KOPT-K1 (cell line): ENCODE results near the gene GPC3.
"Not testable (repeated sequence)": the region's sequence is repeated elsewhere in the genome, so short reads cannot be mapped to it uniquely, and the experiment has no call there.

Experiments used
- H3K27ac ChIP-seq: fragments of 200-600 bp; sonication (generic); 2 replicates; pipeline ENCODE4 v1.5.1; 2016; ENCODE audit warnings: antibody characterized with exemption, mild to moderate bottlenecking, low read depth, low read length; ENCODE audit not compliant: poor library complexity, severe bottlenecking
- H3K36me3 ChIP-seq: fragments of 200-600 bp; sonication (generic); 2 replicates; pipeline ENCODE4 v1.5.1; 2017; ENCODE audit warnings: antibody characterized with exemption, mild to moderate bottlenecking, low read length, moderate library complexity; ENCODE audit not compliant: insufficient read depth
- H3K9me3 ChIP-seq: fragments of 200-600 bp; sonication (generic); 2 replicates; pipeline ENCODE4 v1.5.1; 2017; ENCODE audit warnings: antibody characterized with exemption, low read length, mild to moderate bottlenecking; ENCODE audit not compliant: insufficient read depth, poor library complexity, severe bottlenecking

Gene GPC3

GRCh38 chrX:133638285-133638684, 347.1 kb downstream of the GPC3 start:
- no peak overlapping the region for H3K27ac ChIP-seq
- H3K36me3 ChIP-seq: no peaks in the 10 kb centered on the region
- H3K9me3 ChIP-seq: no peaks in the 10 kb centered on the region

GRCh38 chrX:133637765-133638164, 347.6 kb downstream of the GPC3 start:
- H3K9me3 ChIP-seq: no peaks in the 10 kb centered on the region
- H3K27ac ChIP-seq: no peak overlapping the region

GRCh38 chrX:133636009-133636408, 349.4 kb downstream of the GPC3 start:
- Histone ChIP-seq H3K9me3 (no peaks in the 10 kb centered on the region), H3K36me3 (no peaks in the 10 kb centered on the region), H3K27ac (no peak overlapping the region)

More at GRCh38 chrX:133637765-133638164, 347.6 kb downstream of the GPC3 start:
- H3K36me3 ChIP-seq: no peaks in the 10 kb centered on the region

GRCh38 chrX:133634416-133634815, 351.0 kb downstream of the GPC3 start:
- no peaks in the 10 kb centered on the region for H3K36me3 ChIP-seq
- no peak overlapping the region for H3K27ac ChIP-seq
- H3K9me3 ChIP-seq: no peaks in the 10 kb centered on the region

GRCh38 chrX:133633950-133634349, 351.4 kb downstream of the GPC3 start:
- no peaks in the 10 kb centered on the region for H3K36me3 ChIP-seq
- no peaks in the 10 kb centered on the region for H3K9me3 ChIP-seq
- no peak overlapping the region for H3K27ac ChIP-seq

- Histone ChIP-seq H3K36me3 (no peaks in the 10 kb centered on the region), H3K27ac (no peak overlapping the region), H3K9me3 (no peaks in the 10 kb centered on the region)
Measured at GRCh38 chrX:133633162-133633561, 352.2 kb downstream of the GPC3 start.

- no peaks in the 10 kb centered on the region for H3K9me3 ChIP-seq
- H3K27ac ChIP-seq: no peak overlapping the region
- no peaks in the 10 kb centered on the region for H3K36me3 ChIP-seq
Measured at GRCh38 chrX:133630362-133630761, 355.0 kb downstream of the GPC3 start.

GRCh38 chrX:133627673-133628072, 357.7 kb downstream of the GPC3 start:
- Histone ChIP-seq H3K36me3 (no peaks in the 10 kb centered on the region), H3K27ac (no peak overlapping the region), H3K9me3 (no peaks in the 10 kb centered on the region)

GRCh38 chrX:133621384-133621783, 364.0 kb downstream of the GPC3 start:
- H3K36me3 ChIP-seq, H3K9me3 ChIP-seq, H3K27ac ChIP-seq: not testable (repeated sequence)

GRCh38 chrX:133611676-133612075, 373.7 kb downstream of the GPC3 start:
- H3K9me3 ChIP-seq: no peaks in the 10 kb centered on the region
- no peaks in the 10 kb centered on the region for H3K36me3 ChIP-seq
- H3K27ac ChIP-seq: no peak overlapping the region

GRCh38 chrX:133610056-133610455, 375.3 kb downstream of the GPC3 start:
- Histone ChIP-seq H3K36me3 (no peaks in the 10 kb centered on the region), H3K27ac (no peak overlapping the region)

GRCh38 chrX:133609166-133609565, 376.2 kb downstream of the GPC3 start:
- H3K27ac ChIP-seq: no peak overlapping the region

More at GRCh38 chrX:133610056-133610455, 375.3 kb downstream of the GPC3 start:
- no peaks in the 10 kb centered on the region for H3K9me3 ChIP-seq

GRCh38 chrX:133608406-133608805, 377.0 kb downstream of the GPC3 start:
- no peaks in the 10 kb centered on the region for H3K9me3 ChIP-seq
- no peak overlapping the region for H3K27ac ChIP-seq
- no peaks in the 10 kb centered on the region for H3K36me3 ChIP-seq

More at GRCh38 chrX:133609166-133609565, 376.2 kb downstream of the GPC3 start:
- H3K9me3 ChIP-seq: no peaks in the 10 kb centered on the region
- no peaks in the 10 kb centered on the region for H3K36me3 ChIP-seq

GRCh38 chrX:133607419-133608348, 377.7 kb downstream of the GPC3 start:
- no peaks in the 10 kb centered on the region for H3K9me3 ChIP-seq
- no peaks in the 10 kb centered on the region for H3K36me3 ChIP-seq
- H3K27ac ChIP-seq: no peak overlapping the region

- Histone ChIP-seq H3K36me3 (no peaks in the 10 kb centered on the region), H3K27ac (no peak overlapping the region), H3K9me3 (no peaks in the 10 kb centered on the region)
Measured at GRCh38 chrX:133606990-133607389, 378.4 kb downstream of the GPC3 start.

GRCh38 chrX:133604801-133605200, 380.6 kb downstream of the GPC3 start:
- no peak overlapping the region for H3K27ac ChIP-seq

More at GRCh38 chrX:133604801-133605200, 380.6 kb downstream of the GPC3 start:
- no peaks in the 10 kb centered on the region for H3K9me3 ChIP-seq
- H3K36me3 ChIP-seq: no peaks in the 10 kb centered on the region
